T-helper 2 cell treated with Interferon-gamma antibody and Interleukin-4, amounts not matched to agents 100 ng/mL and 5 ng/mL, for 36 hours (primary cell): ENCODE measurements around the gene PIK3C2B. TPM values are rescaled to one million over a fixed set of nuclear protein-coding genes. Genes with fewer than 3 reads are reported as not detected.

Experiments
- intact Hi-C: fragments of 100-400 bp; cut with micrococcal nuclease; formaldehyde crosslinking; loops from one replicate; pipeline ENCODE4 v1.15.1; 2023
- total RNA-seq: library from RNA; stranded (reverse); gene quantifications from 2 replicates; pipeline ENCODE4 v1.2.3, GENCODE V29; 2022

Gene PIK3C2B
- total RNA-seq: 16.3 and 17.1 TPM in 2 replicates

DNA sequence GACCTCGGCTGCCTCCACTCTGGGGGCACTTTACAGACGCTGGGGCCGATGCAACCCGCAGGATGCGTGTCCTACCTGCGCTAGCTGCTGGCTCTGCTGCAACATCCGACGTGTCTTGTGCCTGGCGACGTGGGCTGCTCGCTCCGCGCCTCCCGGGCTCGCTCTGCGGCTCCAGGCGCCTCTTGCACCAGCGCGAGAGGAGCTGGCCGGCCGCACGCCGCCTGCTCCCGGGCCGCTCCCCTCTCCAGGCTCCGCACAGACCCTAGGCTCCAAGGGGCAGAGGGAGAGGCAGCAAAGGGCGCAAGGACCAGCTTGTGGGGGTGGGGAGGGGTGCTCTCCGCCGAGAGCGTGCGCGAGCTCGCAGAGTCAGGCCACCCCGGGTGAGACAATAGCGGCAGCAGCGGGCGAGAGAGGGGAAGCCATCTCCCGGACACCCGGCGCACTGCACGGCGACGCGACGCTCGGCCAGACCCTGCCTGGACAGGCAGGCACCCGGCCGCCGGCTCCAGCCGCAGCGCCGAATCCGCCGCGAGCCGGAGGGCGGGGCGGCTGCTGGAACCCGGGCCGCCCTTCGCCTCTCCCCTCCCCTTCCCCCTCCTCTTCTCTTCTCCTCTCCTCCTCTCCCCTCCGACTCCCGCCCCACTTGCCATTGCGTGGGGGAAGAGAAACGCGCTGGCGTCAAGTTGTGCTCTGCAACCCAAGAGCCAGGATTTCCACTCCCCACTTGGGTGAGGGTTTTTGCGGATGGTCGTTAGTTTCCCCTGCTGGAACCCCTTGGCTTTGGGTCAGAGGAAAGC lies at the start of gene PIK3C2B:
PIK3C2B (minus strand) TSS at position 525 of the 797 bp plus-strand sequence. CDS start 25,003 bp downstream, outside the sequence.
- intact Hi-C loops: loop anchor here (1.0 kb wide), 3 partner anchors 48 to 313 kb away; partner anchors contain the start of gene PPP1R15B

GRCh38 chr1:204544321-204544720 lies 49.7 kb upstream of the PIK3C2B start:
- intact Hi-C loops: loop anchor here (1.0 to 2.0 kb wide), 4 partner anchors 20 to 38 kb away; partner anchors contain the start of gene MDM4

DNA sequence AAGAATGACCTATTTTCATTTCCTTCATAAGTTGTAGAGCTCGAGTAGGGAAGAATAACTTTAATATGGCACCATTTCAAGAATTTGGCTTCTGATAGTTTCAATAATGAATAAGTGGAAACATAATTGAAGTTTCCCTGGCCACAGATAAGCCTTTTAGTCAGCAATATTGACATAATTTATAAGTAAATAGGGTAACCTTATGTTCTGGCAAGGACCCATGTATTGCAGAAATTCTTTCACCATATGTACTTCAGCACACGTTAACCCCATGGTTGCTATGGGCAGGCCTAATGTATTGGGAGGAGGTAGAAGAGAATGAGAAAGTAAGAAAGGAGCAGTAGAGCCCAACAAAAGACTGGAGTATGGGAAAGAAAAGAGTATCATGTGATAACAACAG lies 47.0 kb upstream of the PIK3C2B start:
- intact Hi-C loops: no loop called here

DNA sequence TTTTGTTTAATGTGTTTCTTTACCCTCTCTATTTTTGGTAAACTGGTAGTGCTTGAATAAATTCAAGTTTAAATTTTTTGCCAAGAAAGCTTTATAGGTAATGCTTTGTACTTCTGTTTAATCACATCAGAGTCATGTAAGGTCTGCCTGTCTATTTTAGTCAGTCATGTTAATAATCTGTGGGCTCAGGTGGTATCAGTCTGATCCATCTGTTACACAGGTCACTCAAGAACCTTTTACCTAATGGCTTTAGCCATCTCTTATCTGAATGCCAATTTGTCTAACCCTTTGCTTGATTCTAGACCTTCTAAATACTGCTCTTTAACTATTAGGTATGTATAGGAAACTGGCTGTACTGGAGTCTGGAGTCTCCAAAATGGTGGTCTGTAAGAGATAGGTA lies 38.2 kb upstream of the PIK3C2B start:
- intact Hi-C loops: no loop called here

DNA sequence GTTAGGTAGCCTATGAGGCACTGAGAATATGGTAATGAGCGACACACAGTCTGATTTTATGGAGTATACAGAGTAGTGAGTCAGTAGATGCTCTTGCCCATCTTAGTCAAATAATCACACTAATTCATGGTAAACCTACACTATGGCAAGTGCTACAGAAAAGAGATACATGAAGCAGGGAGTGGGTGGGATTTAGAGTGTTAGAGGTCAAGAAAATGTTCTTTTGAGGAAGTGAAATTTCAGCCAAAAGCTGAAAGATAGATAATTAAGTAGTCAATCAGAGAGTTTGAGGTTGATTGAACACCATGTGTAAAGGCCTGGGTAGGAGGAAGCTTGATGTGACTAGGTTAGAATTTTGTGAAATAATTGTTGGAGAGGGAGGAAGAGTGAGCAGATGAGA lies 36.3 kb upstream of the PIK3C2B start:
- intact Hi-C loops: no loop called here

DNA sequence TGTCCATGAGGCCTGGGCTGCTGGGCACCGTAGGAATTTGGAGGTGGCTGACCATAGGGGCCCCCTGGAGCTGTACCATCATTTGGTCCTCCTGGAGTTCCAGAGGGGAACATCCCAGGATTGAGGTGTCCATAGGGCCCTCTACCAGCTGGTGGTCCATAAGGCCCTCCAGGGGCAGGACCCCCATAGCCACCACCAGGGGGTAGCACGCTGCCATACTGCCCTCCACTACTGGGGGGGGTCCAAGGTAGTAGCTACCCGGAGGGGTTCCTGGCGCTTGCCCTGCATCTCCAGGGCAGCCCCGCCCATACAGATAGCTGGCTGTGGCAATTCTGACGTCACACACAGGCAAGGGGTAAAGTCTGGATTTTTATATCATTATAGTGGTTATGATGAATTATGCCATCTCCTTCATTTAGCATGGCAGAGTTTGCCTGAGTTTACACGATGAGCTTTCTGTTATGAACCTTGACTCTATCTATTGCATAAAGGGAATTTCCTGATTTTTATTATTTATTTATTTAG lies 34.8 kb upstream of the PIK3C2B start:
- intact Hi-C loops: no loop called here

- intact Hi-C loops: no loop called here
These were observed 34.1 kb upstream of the PIK3C2B start for GRCh38 chr1:204528677-204529076.

DNA sequence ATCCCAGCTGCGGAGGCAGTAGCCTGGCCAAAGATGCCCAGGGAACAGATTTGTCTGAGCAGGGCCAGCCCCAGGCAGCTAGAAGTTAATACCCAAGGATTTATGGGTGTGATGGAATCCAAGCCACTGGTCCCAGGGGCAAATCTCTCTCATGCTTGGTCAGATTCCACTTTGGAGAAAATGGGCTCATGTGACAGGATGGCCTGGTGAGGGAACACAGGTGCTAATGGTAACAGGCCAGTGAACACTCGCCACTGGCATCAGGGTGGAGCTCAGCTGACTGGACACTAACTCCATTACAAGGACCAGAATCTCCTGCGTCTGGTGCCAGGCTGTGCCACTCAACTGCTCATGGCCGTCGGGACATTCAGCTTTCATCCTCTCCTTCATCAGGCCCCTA lies 33.6 kb upstream of the PIK3C2B start:
- intact Hi-C loops: no loop called here

DNA sequence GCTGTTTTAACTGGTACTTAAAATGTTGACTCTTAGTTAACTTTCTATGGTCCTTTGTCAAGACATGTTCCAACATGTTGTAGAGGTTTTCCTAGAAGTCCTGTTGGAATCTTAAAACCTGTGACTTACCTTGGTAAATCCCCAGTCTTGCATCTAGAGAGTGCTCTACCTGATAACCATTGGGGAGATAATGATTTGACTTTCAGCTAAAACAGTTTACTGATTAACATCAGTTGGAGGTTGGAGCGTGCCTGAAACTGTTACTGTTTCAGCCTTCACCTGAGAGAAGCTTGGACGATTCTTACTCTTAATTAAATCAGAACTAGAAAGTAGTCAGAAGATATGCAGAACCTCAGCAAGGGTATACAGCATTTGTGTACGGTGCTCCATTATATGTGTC lies 30.4 kb upstream of the PIK3C2B start:
- intact Hi-C loops: no loop called here

GRCh38 chr1:204523605-204524215 lies 29.1 kb upstream of the PIK3C2B start:
- intact Hi-C loops: no loop called here

DNA sequence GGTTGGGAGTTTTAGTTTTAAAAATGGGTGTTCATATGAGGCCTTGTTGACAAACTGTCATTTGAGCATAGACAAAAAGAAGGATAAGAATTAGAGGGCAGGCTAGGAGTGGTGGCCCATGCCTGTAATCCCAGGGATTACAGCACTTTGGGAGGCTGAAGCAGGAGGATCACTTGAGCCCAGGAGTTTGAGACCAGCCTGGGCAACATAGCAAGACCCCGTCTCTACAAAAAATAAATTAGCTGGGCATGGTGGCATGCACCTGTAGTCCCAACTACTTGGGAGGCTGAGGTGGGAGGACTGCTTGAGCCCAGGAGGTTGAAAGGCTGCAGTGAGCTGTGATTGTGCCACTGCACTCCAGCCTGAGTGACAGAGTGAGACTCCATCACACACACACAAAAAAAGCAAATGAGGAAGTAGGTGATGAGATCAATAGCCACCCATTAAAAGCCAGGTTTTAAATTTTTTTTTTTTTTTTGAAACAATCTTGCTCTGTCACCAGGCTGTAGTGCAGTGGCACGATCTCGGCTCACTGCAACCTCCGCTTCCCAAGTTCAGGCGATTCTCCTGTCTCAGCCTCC lies 27.4 kb upstream of the PIK3C2B start:
- intact Hi-C loops: loop anchor here (1.0 kb wide), 2 partner anchors 15 to 22 kb away; no protein-coding TSS in a partner anchor

- intact Hi-C loops: loop anchor here (1.0 kb wide), 2 partner anchors 14 to 23 kb away; no protein-coding TSS in a partner anchor
These were observed 26.5 kb upstream of the PIK3C2B start for GRCh38 chr1:204520834-204521709.

DNA sequence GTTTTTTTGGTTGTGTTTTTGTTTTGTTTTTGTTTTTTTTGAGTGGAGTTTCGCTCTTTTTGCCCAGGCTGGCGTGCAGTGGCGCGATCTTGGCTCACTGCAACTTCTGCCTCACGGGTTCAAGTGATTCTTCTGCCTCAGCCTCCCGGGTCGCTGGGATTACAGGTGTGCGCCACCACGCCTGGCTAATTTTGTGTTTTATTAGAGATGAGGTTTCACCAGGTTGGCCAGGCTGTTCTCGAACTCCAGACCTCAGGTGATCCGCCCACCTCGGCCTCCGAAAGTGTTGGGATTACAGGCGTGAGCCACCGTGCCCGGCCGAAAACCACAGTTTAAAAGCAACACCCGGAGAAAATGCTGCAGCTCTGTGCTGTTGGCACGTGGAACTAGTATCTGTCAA lies 22.8 kb upstream of the PIK3C2B start:
- intact Hi-C loops: loop anchor here (2.0 to 5.0 kb wide), 3 partner anchors 61 to 770 kb away; partner anchors contain the start of gene SNRPE

- intact Hi-C loops: loop anchor here (1.0 to 5.0 kb wide), 6 partner anchors 9 to 771 kb away; partner anchors contain the start of genes PPP1R15B and SNRPE
These were observed 21.7 kb upstream of the PIK3C2B start, which contains the start of gene MDM4 for GRCh38 chr1:204516180-204516879. Gene MDM4, plus strand, starts transcription at chr1:204516406. Its CDS starts 9,113 bp downstream, at chr1:204525519.

GRCh38 chr1:204514828-204515227 lies 20.2 kb upstream of the PIK3C2B start:
- intact Hi-C loops: loop anchor here (5.0 kb wide), 1 partner anchor 772 kb away; no protein-coding TSS in a partner anchor

DNA sequence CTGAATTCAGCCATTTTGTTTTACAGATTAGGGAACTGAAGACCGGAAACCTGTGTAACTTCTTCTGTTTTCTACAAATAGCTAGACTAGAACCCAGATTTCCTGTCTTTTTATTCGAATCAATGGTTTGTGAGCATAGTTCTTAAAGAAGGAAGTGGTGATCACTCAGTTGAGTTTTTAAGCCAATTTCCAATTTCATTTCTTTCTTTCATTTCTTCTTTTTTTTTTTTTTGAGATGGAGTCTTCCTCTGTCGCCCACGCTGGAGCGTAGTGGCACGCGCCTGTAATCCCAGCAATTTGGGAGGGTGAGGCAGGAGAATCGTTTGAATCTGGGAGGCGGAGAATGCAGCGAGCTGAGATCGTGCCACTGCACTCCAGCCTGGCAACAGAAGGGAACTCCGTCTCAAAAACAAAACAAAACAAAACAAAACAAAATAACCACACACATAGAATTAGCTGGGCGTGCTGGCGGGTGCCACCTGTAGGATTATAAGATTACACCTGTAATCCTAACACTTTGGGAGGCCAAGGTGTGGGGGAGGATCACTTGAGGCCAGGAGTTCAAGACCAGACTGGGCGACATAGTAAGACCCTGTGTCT lies 18.6 kb upstream of the PIK3C2B start:
- intact Hi-C loops: no loop called here

GRCh38 chr1:204511366-204511765 lies 16.8 kb upstream of the PIK3C2B start:
- intact Hi-C loops: no loop called here

DNA sequence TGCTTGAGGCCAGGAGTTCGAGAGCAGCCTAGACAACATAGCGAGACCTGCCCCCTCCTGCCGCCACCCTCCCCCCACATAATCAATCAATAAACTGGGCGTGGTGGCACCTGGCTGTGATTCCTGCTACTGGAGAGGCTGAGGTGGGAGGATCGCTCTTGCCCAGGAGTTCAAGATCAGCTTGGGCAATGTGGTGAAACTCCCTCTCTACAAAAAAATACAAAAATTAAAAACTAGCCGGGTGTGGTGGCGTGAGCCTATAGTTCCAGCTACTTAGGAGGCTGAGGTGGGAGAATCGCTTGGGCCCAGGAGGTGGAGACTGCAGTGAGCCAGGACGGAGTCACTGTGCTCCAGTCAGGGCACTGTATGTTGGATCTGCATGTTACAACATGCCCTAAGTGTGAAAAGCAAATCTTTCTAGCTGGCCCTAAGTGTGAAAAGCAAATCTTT lies 14.6 kb upstream of the PIK3C2B start:
- intact Hi-C loops: loop anchor here (5.0 kb wide), 1 partner anchor 298 kb away; no protein-coding TSS in a partner anchor
